HG03097 (cell line): ENCODE measurements around the gene PDE10A.

Experiments
- ATAC-seq: cut with Tn5 transposase; IDR thresholded peaks from one replicate; pipeline ENCODE4 v1.9.1; 2021; ENCODE audit not compliant: unreplicated experiment, low FRiP score

PDE10A gene

DNA sequence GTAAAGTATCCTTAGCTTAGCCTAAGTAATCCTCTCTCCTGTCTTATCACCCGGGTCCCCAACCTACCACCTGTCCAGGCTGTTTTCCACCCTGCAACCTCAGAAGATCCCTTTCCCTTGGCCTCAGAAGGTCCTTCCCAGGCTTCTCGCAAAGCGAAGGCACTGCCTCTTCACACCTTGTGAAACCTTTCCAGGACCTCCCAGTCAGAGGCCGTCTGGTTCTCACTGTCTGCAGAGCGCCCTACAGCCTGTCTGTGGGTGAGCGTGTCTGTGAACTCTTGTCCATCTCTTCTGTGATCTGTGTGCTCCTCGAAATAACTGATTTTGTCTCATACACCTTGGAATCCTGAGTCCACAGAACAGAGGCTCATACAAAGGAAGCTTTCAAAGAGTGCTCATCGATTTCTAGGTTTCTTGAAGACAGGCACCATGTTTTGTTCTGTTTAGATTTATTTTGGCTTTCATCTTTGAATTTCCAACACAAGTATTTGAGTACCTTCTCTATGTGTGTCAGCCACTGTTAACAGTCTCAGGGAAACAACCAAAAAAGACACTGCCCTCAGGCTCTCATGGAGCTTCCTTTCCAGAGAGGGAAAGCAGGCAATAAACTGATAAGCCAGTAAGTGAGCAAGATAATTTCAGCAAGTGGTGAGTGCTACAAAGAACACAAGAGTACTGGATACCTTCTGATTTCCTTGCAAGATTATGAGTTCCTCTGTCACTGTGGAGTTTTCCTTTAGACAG lies 6.3 kb downstream of the PDE10A start:
- ATAC-seq: no peak

DNA sequence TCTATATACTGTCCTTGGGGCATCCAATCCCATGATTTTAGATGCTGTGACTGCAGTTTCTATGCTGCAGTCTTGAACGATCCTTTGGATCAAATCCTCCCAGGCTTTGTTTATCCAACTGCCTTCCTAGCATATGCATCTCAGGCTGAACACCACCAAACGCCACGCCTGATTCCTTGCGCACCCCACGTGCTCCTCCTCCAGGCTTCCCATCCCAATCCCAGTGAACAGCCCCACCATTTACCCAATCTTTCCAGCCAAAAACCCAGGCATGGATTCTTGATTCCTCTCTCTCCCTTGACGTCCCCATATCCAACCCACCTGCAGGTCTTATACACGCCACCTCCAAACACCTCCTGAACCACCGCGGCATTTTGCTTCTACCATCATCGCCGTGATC lies 7.8 kb downstream of the PDE10A start:
- ATAC-seq: no peak

- no peak for ATAC-seq
Measured at GRCh38 chr6:165654144-165654543, 8.9 kb downstream of the PDE10A start.

DNA sequence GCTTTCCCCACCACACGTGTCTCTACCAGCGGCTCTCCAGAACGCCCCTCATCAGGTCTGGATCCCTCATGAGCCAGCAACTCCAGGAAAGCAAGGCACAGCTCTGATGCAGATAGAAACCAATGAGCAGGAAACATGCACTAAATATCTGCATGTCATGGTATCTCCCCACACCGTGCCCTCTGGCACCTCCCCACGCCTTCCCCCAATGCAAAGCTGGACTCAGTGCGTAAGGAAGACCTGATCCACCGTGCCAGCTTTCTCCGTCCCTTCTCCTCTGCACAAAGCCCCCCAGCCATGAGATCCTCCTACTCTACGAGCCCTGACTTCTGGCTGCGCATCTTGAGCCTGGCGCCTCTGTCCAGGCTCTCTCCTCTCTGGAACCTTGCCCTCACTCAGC lies 9.4 kb downstream of the PDE10A start:
- no peak for ATAC-seq

- no peak for ATAC-seq
Measured at GRCh38 chr6:165653196-165653595, 9.8 kb downstream of the PDE10A start.

DNA sequence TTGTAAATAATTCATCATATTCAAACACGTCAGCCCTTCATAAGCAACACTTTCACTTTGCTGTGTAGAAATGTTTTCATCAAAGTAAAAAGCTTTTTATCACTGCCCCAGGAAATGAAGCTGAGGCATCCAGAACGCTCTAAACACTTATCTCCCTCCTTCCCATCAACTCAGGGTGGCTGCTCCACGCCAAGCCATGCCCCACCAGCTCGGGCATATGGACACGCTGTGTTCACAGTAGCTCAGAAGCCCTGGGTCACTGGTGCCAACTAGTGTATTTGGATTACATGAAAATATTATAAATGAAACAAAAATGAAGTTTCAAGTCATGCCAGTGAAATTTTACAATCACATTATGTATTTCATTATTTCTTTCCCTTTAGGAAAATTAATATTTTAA lies 10.3 kb downstream of the PDE10A start:
- ATAC-seq: no peak

- ATAC-seq: no peak
Measured at GRCh38 chr6:165649166-165650137, 13.6 kb downstream of the PDE10A start.

DNA sequence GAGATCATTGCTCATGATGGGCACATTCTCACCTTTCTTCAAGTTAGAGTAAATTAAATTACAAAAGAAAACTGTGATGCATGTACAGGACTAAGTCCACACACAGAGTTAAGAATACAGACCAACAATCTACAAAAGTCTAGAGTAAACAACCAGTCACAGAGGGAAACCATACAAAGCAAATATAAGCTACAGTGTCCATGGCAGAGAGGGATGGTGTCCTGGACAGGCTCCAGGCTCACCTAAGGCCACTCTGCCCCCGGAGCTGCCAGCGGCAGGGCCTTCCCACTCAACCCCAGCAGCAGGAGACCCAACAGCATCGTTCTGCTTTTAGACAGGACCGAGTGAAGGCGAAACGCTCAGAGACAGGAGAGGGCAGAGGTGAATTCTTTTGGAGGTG lies 16.0 kb downstream of the PDE10A start:
- ATAC-seq: no peak

GRCh38 chr6:165645919-165646318 lies 17.1 kb downstream of the PDE10A start:
- ATAC-seq: no peak

- ATAC-seq: no peak
Measured at GRCh38 chr6:165644586-165645266, 18.3 kb downstream of the PDE10A start.

- no peak for ATAC-seq
Measured at GRCh38 chr6:165643015-165643414, 20.0 kb downstream of the PDE10A start.

DNA sequence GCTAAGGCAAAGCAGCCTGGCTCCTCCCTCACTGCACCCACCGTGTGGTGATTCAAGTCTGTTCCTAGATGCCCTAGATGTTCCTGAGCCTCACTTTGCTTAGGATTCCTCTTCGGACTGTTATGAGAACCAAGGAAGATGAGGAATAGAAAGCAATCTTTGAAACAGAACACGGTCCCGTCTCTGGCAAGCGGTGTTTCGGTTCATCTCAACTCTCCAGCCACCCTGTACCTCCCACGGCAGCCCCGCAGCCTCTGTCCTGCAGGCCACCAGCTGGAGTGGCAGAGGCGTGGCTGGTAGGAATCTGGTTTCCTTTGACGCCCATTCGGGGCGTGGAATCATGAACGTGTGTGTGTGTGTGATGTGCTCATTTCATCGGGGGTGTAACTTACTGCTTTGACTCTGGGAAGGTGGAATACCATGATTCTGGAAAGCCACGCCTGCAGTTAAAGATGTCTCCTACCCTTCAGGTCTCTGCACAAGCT lies 21.3 kb downstream of the PDE10A start:
- no peak for ATAC-seq

DNA sequence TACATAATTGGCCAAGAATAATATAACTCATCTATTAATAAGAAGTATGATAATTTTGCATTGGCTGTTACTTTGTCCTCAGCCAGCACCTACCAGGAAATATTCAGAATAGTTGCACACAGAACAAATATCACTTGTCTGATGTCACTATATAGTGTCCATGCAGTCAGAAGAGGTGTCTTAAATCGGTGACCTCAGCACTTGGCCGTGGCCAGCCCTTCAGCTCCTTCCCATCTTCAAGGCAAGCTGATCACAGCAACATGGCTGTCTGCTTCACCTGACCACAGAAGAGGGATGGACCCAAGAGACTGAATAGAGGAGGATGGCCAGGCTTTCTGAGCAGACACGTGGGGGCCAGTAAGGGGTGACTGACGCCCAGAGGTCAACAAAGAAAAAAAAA lies 22.2 kb downstream of the PDE10A start:
- ATAC-seq: no peak

DNA sequence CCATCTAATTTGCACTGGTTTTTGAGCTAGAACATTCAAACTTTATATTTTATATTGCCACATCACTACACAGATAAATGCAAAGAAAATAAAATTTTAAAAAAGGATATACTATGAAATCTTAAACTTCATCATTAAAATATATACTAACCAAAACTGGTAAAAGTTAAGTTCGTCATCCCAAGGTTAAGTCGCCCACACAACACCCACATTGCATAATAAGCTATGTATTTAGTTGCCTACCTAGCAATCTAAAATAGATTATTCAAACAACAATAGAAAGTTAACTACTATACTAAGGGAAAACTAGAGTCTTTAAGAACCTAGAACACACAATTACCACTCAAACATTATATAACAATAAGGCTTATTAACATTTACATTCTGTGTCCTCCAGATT lies 24.5 kb downstream of the PDE10A start:
- no peak for ATAC-seq

DNA sequence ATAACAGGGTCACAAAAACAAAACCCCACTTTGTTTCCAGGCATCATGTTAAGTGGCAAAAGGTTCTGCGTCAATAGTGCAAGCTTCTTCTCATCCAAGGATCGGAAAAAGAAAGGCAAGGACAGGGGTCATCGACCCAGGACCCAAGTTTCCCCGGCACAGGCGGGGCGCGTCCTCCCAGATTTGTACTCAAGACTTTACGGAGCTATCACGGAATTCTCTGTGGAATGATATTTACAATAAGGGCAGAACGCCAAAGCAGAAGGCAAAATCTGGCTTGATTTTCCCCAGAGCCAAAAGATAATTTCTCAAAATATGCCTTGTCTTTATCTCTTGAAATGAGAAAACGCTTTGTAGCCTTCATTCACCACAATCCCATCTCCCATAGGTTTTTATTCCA lies 25.5 kb downstream of the PDE10A start:
- ATAC-seq: no peak

GRCh38 chr6:165636402-165637048 lies 26.5 kb downstream of the PDE10A start:
- no peak for ATAC-seq

- ATAC-seq: no peak
Measured at GRCh38 chr6:165635965-165636364, 27.1 kb downstream of the PDE10A start.

- no peak for ATAC-seq
Measured at GRCh38 chr6:165634101-165634880, 28.8 kb downstream of the PDE10A start.

DNA sequence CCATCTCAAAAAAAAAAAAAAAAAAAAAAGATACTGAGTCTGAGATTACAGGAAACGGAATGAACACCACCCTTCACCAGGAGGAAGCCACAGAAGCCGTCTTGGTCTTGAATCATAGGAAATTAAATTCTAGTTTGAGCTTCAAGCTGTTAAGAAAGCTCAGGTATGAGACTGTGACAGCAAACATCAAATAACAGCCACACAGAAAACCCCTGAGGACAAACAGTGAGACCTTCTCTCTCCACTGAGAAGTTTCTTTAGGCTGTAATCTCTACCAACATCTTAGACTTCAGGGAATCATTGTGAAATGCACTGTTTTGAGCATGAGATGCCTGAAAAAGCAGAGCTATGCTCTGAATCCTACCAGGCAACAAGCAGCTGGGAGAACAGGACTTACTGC lies 30.8 kb downstream of the PDE10A start:
- no peak for ATAC-seq

DNA sequence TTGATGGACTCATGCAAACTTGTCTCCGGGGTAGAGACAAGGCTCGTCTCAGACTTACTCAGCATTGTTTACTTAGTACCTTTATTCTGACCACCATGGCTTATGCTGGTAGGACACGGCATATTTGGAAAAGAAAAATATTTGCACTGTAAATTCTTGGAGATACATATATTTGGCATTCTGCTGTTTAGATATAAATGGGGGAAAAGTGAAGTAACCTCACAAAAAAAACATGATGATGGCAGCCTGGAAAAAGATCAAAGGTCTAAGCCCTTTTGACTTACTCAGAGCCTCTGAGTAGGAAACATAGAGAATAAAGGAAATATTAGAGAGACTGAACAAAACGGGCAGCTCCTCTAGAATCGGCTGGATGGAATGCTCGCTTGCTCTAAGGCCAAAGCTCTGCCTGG lies 32.5 kb downstream of the PDE10A start:
- ATAC-seq: no peak
